ENCODE data around the gene TEAD4.

The TEAD4 gene

GRCh38 chr12:3085341-3086139, 126.3 kb downstream of the TEAD4 start:
- DNase-seq = no peak

GRCh38 chr12:3086211-3086610, 127.0 kb downstream of the TEAD4 start:
- DNase-seq = no peak

- DNase-seq = no peak
Observed at GRCh38 chr12:3086729-3087323, 127.6 kb downstream of the TEAD4 start.

GRCh38 chr12:3087758-3088650, 128.8 kb downstream of the TEAD4 start:
- DNase-seq = no peak

- DNase-seq = no peak
Observed at GRCh38 chr12:3089588-3089987, 130.4 kb downstream of the TEAD4 start.

Measured in NCI-H1930 (cell line).